Measurements from ENCODE around the gene FAM20C. TPM values are rescaled to one million over a fixed set of nuclear protein-coding genes. Genes with fewer than 3 reads are reported as not detected.

The FAM20C gene
- total and polyA plus RNA-seq, 7 donors = 15.6 to 47.6 (median 28.1) TPM

DNA sequence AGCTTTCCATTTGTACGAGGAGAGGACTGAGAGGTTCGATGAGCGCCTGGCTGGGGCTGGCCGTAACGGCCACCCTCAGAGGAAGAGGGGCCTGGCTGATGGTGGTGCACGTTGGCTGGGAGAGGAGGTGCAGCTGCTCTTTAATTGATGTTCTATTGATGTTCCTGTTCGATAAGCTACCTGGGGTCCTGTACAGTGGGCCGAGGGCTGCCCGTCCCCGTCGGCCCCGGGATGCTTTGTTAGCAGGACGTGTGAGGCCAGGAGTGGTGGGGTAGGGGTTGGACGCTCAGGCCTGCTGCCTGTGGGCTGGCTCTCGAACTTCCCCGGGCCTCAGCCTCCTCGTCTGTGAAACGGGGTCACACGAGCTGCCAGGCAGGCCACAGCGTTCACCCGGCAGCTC is 25.4 kb downstream of the FAM20C start:
- no peaks in the 10 kb centered on the region for H3K9me3 ChIP-seq
- peaks cover 8% of the 10 kb centered on the region for H3K4me1 ChIP-seq
- no peak overlapping the region for H3K27ac ChIP-seq
- no peaks in the 10 kb centered on the region for H3K27me3 ChIP-seq (ENCODE audit: insufficient read depth in 3 of 3, low read length in 2 of 3)
- DNase-seq (no peak), ATAC-seq (no peak)
- peaks cover 0 to 6% of the 10 kb centered on the region in 2 donors for H3K36me3 ChIP-seq (ENCODE audit: insufficient read depth in 1 of 2, low read depth in 1 of 2)
- WGBS, 3 donors = 90 to 93% (median 92%) methylated on average over 21 of the region's 21 CpGs
- H3K4me3 ChIP-seq = no peak overlapping the region
- TF ChIP-seq, protein P1, sequence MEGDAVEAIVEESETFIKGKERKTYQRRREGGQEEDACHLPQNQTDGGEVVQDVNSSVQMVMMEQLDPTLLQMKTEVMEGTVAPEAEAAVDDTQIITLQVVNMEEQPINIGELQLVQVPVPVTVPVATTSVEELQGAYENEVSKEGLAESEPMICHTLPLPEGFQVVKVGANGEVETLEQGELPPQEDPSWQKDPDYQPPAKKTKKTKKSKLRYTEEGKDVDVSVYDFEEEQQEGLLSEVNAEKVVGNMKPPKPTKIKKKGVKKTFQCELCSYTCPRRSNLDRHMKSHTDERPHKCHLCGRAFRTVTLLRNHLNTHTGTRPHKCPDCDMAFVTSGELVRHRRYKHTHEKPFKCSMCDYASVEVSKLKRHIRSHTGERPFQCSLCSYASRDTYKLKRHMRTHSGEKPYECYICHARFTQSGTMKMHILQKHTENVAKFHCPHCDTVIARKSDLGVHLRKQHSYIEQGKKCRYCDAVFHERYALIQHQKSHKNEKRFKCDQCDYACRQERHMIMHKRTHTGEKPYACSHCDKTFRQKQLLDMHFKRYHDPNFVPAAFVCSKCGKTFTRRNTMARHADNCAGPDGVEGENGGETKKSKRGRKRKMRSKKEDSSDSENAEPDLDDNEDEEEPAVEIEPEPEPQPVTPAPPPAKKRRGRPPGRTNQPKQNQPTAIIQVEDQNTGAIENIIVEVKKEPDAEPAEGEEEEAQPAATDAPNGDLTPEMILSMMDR (IDR thresholded peaks at IDR 0.05) = no peak
- intact Hi-C loops (cut with DNase I) = no loop called here

DNA sequence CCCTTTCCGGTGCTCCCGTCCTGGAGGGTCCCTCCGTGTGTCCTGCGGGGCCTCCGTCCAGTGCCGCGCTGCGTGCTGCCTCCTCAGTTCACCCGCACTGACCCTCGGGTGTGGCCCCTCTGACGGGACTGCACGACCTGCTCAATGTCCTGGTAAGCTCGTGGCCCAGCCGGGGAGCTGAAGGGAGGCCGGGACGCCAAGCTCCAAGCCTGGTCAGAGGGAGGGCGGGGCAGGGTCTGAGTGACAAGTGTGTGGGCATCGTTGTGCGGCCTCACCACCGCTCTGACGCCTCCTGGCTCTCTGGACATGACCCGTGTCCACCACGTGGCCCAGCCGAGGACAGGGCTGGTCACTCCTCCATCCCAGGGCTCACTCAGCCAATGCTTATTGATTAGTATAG is 25.9 kb downstream of the FAM20C start:
- ATAC-seq (no peak), DNase-seq (no peak)
- Histone ChIP-seq H3K27me3 (ENCODE audit: insufficient read depth in 3 of 3, low read length in 2 of 3) (no peaks in the 10 kb centered on the region), H3K4me1 (peaks cover 8% of the 10 kb centered on the region), H3K36me3 (ENCODE audit: insufficient read depth in 1 of 2, low read depth in 1 of 2) (peaks cover 0 to 6% of the 10 kb centered on the region in 2 donors), H3K9me3 (no peaks in the 10 kb centered on the region), H3K27ac (no peak overlapping the region), H3K4me3 (no peak overlapping the region)
- TF ChIP-seq, protein P1 (IDR thresholded peaks at IDR 0.05) = no peak
- intact Hi-C loops (cut with DNase I) = no loop called here
- WGBS, 3 donors = 86 to 89% (median 89%) methylated on average over 23 to 24 of the region's 24 CpGs

DNA sequence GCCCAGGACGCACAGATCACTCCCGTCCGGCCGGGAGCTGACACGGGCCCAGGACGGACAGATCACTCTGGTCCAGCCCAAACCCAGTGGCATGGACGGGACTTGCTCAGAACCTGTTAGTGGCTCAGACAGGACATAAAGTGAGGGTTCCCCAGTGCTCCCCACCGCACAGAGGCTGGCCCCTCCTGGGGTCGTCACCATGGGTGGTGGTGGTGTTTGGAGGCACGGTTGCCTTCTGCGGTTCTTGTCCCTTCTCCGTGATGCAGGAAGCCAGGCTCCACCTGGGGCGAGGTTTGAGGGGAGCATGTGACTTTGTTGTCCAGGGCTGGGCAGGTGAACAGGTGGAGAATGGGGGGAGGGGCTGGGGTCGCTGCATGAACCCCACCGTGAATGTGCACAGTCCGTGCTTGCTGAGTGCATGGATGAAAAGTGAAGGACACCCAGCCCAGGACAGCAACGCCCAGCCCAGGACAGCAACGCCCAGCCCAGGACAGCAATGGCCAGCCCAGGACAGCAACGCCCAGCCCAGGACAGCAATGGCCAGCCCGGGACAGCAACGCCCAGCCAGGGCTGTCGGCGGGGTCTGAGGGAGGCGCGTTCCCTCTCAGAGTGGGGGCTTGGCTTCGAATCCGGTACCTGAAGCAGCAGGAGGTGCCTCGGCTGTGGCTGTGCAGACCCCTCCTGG is 26.7 kb downstream of the FAM20C start:
- H3K4me3 ChIP-seq = no peak overlapping the region
- H3K27ac ChIP-seq = no peak overlapping the region
- H3K36me3 ChIP-seq (ENCODE audit: insufficient read depth in 1 of 2, low read depth in 1 of 2) = peaks cover 0 to 6% of the 10 kb centered on the region in 2 donors
- ATAC-seq (no peak), DNase-seq (no peak)
- TF ChIP-seq, protein P1 (IDR thresholded peaks at IDR 0.05) = no peak
- H3K4me1 ChIP-seq = peaks cover 8% of the 10 kb centered on the region
- WGBS, 3 donors = 89 to 93% (median 93%) methylated on average over 28 of the region's 28 CpGs
- no peaks in the 10 kb centered on the region for H3K9me3 ChIP-seq
- intact Hi-C loops (cut with DNase I) = no loop called here
- no peaks in the 10 kb centered on the region for H3K27me3 ChIP-seq (ENCODE audit: insufficient read depth in 3 of 3, low read length in 2 of 3)

DNA sequence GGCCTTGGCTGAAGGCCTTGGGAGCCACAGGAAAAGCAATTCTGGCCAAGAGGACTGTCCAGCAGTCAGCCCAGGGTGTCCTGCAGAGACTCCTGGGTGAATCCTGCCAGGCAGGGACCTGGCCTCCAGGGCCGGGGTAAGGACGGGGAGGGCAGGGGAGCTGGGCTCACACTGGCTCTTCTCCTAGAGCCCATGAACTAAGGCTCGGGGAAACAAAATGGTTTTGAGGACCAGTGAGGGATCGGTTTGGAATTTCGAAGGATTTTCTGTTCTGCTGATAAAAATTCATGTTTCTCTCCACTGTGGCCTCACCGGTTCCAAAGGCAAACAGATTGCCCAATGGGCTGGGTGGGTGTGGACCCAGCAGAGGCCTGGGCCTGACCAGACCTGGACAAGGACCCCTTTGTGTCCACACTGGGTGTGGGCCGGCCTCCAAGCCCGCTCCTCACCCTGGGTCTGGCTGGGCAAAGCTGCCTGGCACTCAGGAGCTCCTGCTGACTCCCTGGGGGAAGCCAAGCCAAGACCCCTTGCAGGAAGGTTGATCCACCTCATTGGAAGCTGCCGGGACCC is 27.3 kb downstream of the FAM20C start:
- Histone ChIP-seq H3K27me3 (ENCODE audit: insufficient read depth in 3 of 3, low read length in 2 of 3) (no peaks in the 10 kb centered on the region), H3K4me3 (no peak overlapping the region), H3K9me3 (no peaks in the 10 kb centered on the region), H3K36me3 (ENCODE audit: insufficient read depth in 1 of 2, low read depth in 1 of 2) (peaks cover 0 to 6% of the 10 kb centered on the region in 2 donors), H3K4me1 (peaks cover 3% of the 10 kb centered on the region), H3K27ac (no peak overlapping the region)
- 76 to 93% (median 80%) methylated on average over 9 of the region's 9 CpGs for WGBS, 3 donors
- ATAC-seq (no peak), DNase-seq (no peak)
- TF ChIP-seq, protein P1 (IDR thresholded peaks at IDR 0.05) = no peak
- intact Hi-C loops (cut with DNase I) = no loop called here

All from psoas muscle (tissue), 8 donors.